Testis (tissue), 2 donors: Measurements from ENCODE around the gene TTF1.

ENCODE experiments used
- CTCF ChIP-seq, 3 experiments: fragments of 450-650 bp in 2 of 3; fragments of 200-600 bp in 1 of 3; sonication (generic) in 1 of 3; IDR thresholded peaks; one replicate each; pipeline ENCODE4 v1.5.1; 2016 to 2019; ENCODE audit warnings: antibody characterized with exemption in 3 of 3, mild to moderate bottlenecking in 2 of 3, moderate library complexity in 1 of 3
- POLR2A ChIP-seq: fragments of 450-650 bp; IDR thresholded peaks from one replicate; pipeline ENCODE4 v1.6.1; 2017; ENCODE audit warnings: antibody characterized with exemption, mild to moderate bottlenecking, moderate library complexity

GRCh38 chr9:132401824-132402223 lies 4.8 kb downstream of the TTF1 start:
- TF ChIP-seq CTCF (IDR thresholded peaks at IDR 0.05) (no peak), POLR2A (no peak)
